Activated CD4-positive, alpha-beta memory T cell treated with anti-CD3 and anti-CD28 coated beads for 36 hours (primary cell): ENCODE results near the gene FOXC2. TPM values are rescaled to one million over a fixed set of nuclear protein-coding genes. Genes with fewer than 3 reads are reported as not detected.

Experiments
- total RNA-seq, 2 experiments: library from RNA; stranded (reverse); gene quantifications; one replicate each; pipeline ENCODE4 v1.2.3, GENCODE V29; 2021

FOXC2 gene
- total RNA-seq, 2 experiments from 2014 or later = not detected

Other genes starting within 250 kb of the FOXC2 start
- not detected for gene FOXF1, start 56.3 kb upstream of the FOXC2 start, total RNA-seq
- gene MTHFSD, start 11.6 kb upstream of the FOXC2 start, total RNA-seq = 10 to 100 TPM; 17.9 to 19.0 TPM
- not detected for gene FOXL1, start 11.7 kb downstream of the FOXC2 start, total RNA-seq